ENCODE results near the gene SLC25A43.

The SLC25A43 gene

GRCh38 chrX:119375561-119375960 is 23.6 kb upstream of the SLC25A43 start:
- no peak for ATAC-seq
- TF ChIP-seq TOX (CRISPR knock-in tag; IDR thresholded peaks at IDR 0.05; ENCODE audit: borderline replicate concordance) (no peak), OSR1 (CRISPR knock-in tag; IDR thresholded peaks at IDR 0.05) (no peak), ZNF8 (CRISPR knock-in tag; IDR thresholded peaks at IDR 0.05) (no peak), ZFP30 (CRISPR knock-in tag; IDR thresholded peaks at IDR 0.05) (no peak), TCF4 (CRISPR knock-in tag; IDR thresholded peaks at IDR 0.05; ENCODE audit: borderline replicate concordance) (no peak), CSDC2 (CRISPR knock-in tag; IDR thresholded peaks at IDR 0.05) (no peak)
- TF ChIP-seq, protein P1, sequence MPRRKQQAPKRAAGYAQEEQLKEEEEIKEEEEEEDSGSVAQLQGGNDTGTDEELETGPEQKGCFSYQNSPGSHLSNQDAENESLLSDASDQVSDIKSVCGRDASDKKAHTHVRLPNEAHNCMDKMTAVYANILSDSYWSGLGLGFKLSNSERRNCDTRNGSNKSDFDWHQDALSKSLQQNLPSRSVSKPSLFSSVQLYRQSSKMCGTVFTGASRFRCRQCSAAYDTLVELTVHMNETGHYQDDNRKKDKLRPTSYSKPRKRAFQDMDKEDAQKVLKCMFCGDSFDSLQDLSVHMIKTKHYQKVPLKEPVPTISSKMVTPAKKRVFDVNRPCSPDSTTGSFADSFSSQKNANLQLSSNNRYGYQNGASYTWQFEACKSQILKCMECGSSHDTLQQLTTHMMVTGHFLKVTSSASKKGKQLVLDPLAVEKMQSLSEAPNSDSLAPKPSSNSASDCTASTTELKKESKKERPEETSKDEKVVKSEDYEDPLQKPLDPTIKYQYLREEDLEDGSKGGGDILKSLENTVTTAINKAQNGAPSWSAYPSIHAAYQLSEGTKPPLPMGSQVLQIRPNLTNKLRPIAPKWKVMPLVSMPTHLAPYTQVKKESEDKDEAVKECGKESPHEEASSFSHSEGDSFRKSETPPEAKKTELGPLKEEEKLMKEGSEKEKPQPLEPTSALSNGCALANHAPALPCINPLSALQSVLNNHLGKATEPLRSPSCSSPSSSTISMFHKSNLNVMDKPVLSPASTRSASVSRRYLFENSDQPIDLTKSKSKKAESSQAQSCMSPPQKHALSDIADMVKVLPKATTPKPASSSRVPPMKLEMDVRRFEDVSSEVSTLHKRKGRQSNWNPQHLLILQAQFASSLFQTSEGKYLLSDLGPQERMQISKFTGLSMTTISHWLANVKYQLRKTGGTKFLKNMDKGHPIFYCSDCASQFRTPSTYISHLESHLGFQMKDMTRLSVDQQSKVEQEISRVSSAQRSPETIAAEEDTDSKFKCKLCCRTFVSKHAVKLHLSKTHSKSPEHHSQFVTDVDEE (CRISPR knock-in tag; IDR thresholded peaks at IDR 0.05), result no peak
- TF ChIP-seq, protein P2, sequence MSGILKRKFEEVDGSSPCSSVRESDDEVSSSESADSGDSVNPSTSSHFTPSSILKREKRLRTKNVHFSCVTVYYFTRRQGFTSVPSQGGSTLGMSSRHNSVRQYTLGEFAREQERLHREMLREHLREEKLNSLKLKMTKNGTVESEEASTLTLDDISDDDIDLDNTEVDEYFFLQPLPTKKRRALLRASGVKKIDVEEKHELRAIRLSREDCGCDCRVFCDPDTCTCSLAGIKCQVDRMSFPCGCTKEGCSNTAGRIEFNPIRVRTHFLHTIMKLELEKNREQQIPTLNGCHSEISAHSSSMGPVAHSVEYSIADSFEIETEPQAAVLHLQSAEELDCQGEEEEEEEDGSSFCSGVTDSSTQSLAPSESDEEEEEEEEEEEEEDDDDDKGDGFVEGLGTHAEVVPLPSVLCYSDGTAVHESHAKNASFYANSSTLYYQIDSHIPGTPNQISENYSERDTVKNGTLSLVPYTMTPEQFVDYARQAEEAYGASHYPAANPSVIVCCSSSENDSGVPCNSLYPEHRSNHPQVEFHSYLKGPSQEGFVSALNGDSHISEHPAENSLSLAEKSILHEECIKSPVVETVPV (CRISPR knock-in tag; IDR thresholded peaks at IDR 0.05), result no peak

DNA sequence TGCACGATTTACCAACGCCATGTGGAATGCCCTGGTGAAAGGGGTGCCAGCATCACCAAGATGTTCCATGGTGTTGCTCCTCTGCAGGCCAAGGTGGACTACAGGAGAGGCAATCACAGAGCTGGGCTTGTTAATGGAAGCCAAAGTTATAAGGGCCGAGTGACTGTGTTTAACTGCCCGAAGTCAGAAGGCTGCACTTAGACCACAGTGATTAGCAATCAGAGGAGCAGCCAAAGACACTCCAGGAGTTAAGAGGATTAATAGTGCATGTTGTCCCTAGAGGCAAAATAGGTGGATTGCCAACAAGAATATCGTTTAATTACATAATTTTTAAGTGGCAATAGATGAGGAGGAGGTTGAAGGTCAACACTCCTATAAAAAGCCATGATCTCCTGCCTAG is 22.8 kb upstream of the SLC25A43 start:
- no peak for ATAC-seq
- TF ChIP-seq RARB (CRISPR knock-in tag; IDR thresholded peaks at IDR 0.05) (no peak), ZNF565 (CRISPR knock-in tag; conservative IDR thresholded peaks at IDR 0.05; ENCODE audit: low read depth) (no peak), ESRRG (CRISPR knock-in tag; IDR thresholded peaks at IDR 0.05) (no peak), ZNF70 (CRISPR knock-in tag; IDR thresholded peaks at IDR 0.05) (no peak), OSR1 (CRISPR knock-in tag; IDR thresholded peaks at IDR 0.05) (no peak), ZFP30 (CRISPR knock-in tag; IDR thresholded peaks at IDR 0.05) (no peak), TCF4 (CRISPR knock-in tag; IDR thresholded peaks at IDR 0.05; ENCODE audit: borderline replicate concordance) (no peak), BACH2 (CRISPR knock-in tag; IDR thresholded peaks at IDR 0.05; ENCODE audit: borderline replicate concordance) (no peak), GLIS3 (CRISPR knock-in tag; IDR thresholded peaks at IDR 0.05) (no peak), ZC3H10 (CRISPR knock-in tag; IDR thresholded peaks at IDR 0.05) (no peak), PPARA (CRISPR knock-in tag; IDR thresholded peaks at IDR 0.05; ENCODE audit: borderline replicate concordance) (no peak), CSDC2 (CRISPR knock-in tag; IDR thresholded peaks at IDR 0.05) (no peak), ZNF8 (CRISPR knock-in tag; IDR thresholded peaks at IDR 0.05) (no peak), TOX (CRISPR knock-in tag; IDR thresholded peaks at IDR 0.05; ENCODE audit: borderline replicate concordance) (no peak), ISL1 (CRISPR knock-in tag; IDR thresholded peaks at IDR 0.05) (no peak)
- TF ChIP-seq, protein P1 (CRISPR knock-in tag; IDR thresholded peaks at IDR 0.05), result no peak
- TF ChIP-seq, protein P3, sequence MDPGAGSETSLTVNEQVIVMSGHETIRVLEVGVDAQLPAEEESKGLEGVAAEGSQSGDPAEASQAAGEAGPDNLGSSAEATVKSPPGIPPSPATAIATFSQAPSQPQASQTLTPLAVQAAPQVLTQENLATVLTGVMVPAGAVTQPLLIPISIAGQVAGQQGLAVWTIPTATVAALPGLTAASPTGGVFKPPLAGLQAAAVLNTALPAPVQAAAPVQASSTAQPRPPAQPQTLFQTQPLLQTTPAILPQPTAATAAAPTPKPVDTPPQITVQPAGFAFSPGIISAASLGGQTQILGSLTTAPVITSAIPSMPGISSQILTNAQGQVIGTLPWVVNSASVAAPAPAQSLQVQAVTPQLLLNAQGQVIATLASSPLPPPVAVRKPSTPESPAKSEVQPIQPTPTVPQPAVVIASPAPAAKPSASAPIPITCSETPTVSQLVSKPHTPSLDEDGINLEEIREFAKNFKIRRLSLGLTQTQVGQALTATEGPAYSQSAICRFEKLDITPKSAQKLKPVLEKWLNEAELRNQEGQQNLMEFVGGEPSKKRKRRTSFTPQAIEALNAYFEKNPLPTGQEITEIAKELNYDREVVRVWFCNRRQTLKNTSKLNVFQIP (CRISPR knock-in tag; IDR thresholded peaks at IDR 0.05; ENCODE audit: borderline replicate concordance, low read depth), result no peak
- TF ChIP-seq, protein P4, sequence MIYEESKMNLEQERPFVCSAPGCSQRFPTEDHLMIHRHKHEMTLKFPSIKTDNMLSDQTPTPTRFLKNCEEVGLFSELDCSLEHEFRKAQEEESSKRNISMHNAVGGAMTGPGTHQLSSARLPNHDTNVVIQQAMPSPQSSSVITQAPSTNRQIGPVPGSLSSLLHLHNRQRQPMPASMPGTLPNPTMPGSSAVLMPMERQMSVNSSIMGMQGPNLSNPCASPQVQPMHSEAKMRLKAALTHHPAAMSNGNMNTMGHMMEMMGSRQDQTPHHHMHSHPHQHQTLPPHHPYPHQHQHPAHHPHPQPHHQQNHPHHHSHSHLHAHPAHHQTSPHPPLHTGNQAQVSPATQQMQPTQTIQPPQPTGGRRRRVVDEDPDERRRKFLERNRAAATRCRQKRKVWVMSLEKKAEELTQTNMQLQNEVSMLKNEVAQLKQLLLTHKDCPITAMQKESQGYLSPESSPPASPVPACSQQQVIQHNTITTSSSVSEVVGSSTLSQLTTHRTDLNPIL (CRISPR knock-in tag; IDR thresholded peaks at IDR 0.05; ENCODE audit: low read depth), result no peak
- TF ChIP-seq, protein P5, sequence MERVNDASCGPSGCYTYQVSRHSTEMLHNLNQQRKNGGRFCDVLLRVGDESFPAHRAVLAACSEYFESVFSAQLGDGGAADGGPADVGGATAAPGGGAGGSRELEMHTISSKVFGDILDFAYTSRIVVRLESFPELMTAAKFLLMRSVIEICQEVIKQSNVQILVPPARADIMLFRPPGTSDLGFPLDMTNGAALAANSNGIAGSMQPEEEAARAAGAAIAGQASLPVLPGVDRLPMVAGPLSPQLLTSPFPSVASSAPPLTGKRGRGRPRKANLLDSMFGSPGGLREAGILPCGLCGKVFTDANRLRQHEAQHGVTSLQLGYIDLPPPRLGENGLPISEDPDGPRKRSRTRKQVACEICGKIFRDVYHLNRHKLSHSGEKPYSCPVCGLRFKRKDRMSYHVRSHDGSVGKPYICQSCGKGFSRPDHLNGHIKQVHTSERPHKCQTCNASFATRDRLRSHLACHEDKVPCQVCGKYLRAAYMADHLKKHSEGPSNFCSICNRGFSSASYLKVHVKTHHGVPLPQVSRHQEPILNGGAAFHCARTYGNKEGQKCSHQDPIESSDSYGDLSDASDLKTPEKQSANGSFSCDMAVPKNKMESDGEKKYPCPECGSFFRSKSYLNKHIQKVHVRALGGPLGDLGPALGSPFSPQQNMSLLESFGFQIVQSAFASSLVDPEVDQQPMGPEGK (CRISPR knock-in tag; IDR thresholded peaks at IDR 0.05; ENCODE audit: borderline replicate concordance), result no peak
- TF ChIP-seq, protein P2 (CRISPR knock-in tag; IDR thresholded peaks at IDR 0.05), result no peak
